HFFc6 (cell line): ENCODE results near the gene ITGB1. TPM values are rescaled to one million over a fixed set of nuclear protein-coding genes. Genes with fewer than 3 reads are reported as not detected.
A peak's percentile ranks its signal among the peaks of the same experiment; 100 is the strongest.

Experiments
- DNase-seq: peaks from one replicate; pipeline ENCODE4 v3.0.0-alpha.2; 2018
- H3K27ac Mint-ChIP-seq: 2 replicates; pipeline ENCODE4 v1.8.0; 2020; ENCODE audit warnings: mild to moderate bottlenecking, mixed read lengths
- H3K27me3 Mint-ChIP-seq: 2 replicates; pipeline ENCODE4 v1.8.0; 2021; ENCODE audit warnings: mild to moderate bottlenecking, moderate library complexity, mixed read lengths; ENCODE audit not compliant: insufficient read depth
- H3K36me3 Mint-ChIP-seq: 2 replicates; pipeline ENCODE4 v1.8.0; 2021; ENCODE audit warnings: low read depth, mixed read lengths
- H3K4me1 Mint-ChIP-seq: 2 replicates; pipeline ENCODE4 v1.8.0; 2020; ENCODE audit warnings: low read depth, mixed read lengths
- H3K4me3 Mint-ChIP-seq: 2 replicates; pipeline ENCODE4 v1.8.0; 2020; ENCODE audit warnings: mild to moderate bottlenecking, moderate library complexity, mixed read lengths
- H3K9me3 Mint-ChIP-seq: 2 replicates; pipeline ENCODE4 v1.8.0; 2020; ENCODE audit warnings: mild to moderate bottlenecking, mixed read lengths
- CTCF ChIP-seq: fragments of 200-600 bp; sonication (generic); IDR thresholded peaks from 2 replicates; pipeline ENCODE4 v1.5.0; 2021; ENCODE audit warnings: antibody characterized with exemption, mild to moderate bottlenecking
- total RNA-seq, 6 experiments: library from RNA; stranded (reverse); fragmentation: NEBNext Ultra II Directional; extraction: Animal tissue kit (Norgen Biotek cat#: 25700); gene quantifications; 2 replicates in 1 of 6; 3 replicates in 5 of 6; pipeline ENCODE4 v1.2.3, GENCODE V29; 2021

Gene ITGB1
- total RNA-seq, 6 experiments from 2014 or later: 1,442 to 1,960 (median 1,623) TPM

GRCh38 chr10:32893434-32893833 is 64.6 kb downstream of the ITGB1 start:
- no peaks in the 10 kb centered on the region for H3K4me1 Mint-ChIP-seq
- DNase-seq: no peak
- H3K4me3 Mint-ChIP-seq: no peak overlapping the region
- no peak overlapping the region for H3K27ac Mint-ChIP-seq
- peak; percentile 29; the same call in 1 of the 2 replicates for TF ChIP-seq CTCF
- H3K36me3 Mint-ChIP-seq: peaks cover 40% of the 10 kb centered on the region
- H3K27me3 Mint-ChIP-seq: peaks cover 10% of the 10 kb centered on the region
- no peaks in the 10 kb centered on the region for H3K9me3 Mint-ChIP-seq

DNA sequence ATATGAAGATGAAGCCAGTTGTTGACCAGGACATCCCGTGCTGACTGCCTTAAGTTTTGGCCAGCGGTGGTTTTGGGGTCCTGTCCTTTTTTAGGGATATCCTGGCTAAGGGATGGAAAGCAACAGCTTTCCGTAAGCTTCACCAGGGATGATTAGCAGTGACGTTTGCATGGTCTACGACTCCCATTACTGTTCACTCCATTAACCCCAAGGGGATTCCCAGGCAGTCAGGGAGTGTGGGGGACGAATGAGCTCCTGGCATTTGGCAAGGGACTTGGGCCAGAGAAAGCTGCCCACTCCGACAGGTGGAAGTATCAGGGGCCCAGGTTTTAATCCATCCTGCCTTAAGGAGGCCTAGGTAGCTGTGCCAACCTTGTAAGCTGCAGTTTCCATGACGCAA is 66.8 kb downstream of the ITGB1 start:
- H3K27me3 Mint-ChIP-seq: peaks cover 7% of the 10 kb centered on the region
- DNase-seq: no peak
- peaks cover 18% of the 10 kb centered on the region for H3K36me3 Mint-ChIP-seq
- no peak for TF ChIP-seq CTCF
- H3K27ac Mint-ChIP-seq: no peak overlapping the region; the same call in 1 of the 2 replicates
- no peaks in the 10 kb centered on the region for H3K9me3 Mint-ChIP-seq
- no peaks in the 10 kb centered on the region for H3K4me1 Mint-ChIP-seq
- no peak overlapping the region for H3K4me3 Mint-ChIP-seq

- no peak for TF ChIP-seq CTCF
- Mint-ChIP-seq H3K4me1 (no peaks in the 10 kb centered on the region), H3K4me3 (no peak overlapping the region), H3K36me3 (peaks cover 10% of the 10 kb centered on the region), H3K27ac (no peak overlapping the region; the same call in 1 of the 2 replicates), H3K27me3 (peaks cover 7% of the 10 kb centered on the region), H3K9me3 (no peaks in the 10 kb centered on the region)
- DNase-seq: no peak
Measured at GRCh38 chr10:32890444-32890843, 67.6 kb downstream of the ITGB1 start.

DNA sequence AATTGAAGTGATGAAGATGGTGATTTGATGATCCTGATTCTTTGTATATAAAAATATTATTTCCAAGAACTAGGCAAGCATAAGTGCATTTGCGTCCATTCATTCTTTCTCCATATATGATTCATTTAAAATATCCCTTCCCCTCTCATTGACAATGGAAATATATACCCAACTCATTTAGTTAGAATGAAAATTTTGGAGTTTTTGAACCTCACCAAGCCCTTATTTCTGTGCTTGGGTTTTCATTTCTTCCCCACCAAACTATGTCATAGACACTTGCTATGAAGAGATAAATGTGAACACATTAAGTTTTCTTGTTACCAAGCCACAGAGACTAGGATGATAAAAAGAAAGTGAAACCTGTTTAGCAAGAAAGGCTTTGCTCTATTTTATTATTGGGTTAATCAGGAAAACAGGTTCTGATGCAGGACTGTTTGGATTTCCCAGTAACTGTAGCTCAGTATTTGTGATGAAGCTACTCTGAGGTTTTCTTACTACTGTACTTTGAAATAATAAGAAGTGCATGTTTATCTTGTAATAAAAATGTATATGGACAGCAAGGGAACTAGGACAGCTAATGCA is 68.3 kb downstream of the ITGB1 start:
- H3K36me3 Mint-ChIP-seq: 0 out of 2 replicates have a peak, but pooled peaks cover 4% of the 10 kb centered on the region
- no peak overlapping the region; the same call in 1 of the 2 replicates for H3K4me3 Mint-ChIP-seq
- H3K9me3 Mint-ChIP-seq: no peaks in the 10 kb centered on the region
- H3K27ac Mint-ChIP-seq: peak overlapping the region; percentile 8; the same call in 1 of the 2 replicates
- H3K27me3 Mint-ChIP-seq: peaks cover 7% of the 10 kb centered on the region
- TF ChIP-seq CTCF: no peak
- no peaks in the 10 kb centered on the region for H3K4me1 Mint-ChIP-seq
- DNase-seq: no peak

- H3K27me3 Mint-ChIP-seq: peaks cover 5% of the 10 kb centered on the region
- no peaks in the 10 kb centered on the region for H3K9me3 Mint-ChIP-seq
- H3K4me3 Mint-ChIP-seq: no peak overlapping the region
- no peaks in the 10 kb centered on the region for H3K4me1 Mint-ChIP-seq
- DNase-seq: no peak
- no peaks in the 10 kb centered on the region for H3K36me3 Mint-ChIP-seq
- no peak overlapping the region; the same call in 1 of the 2 replicates for H3K27ac Mint-ChIP-seq
- no peak for TF ChIP-seq CTCF
Measured at GRCh38 chr10:32888161-32888927, 69.7 kb downstream of the ITGB1 start.
